Measurements from ENCODE around the gene HAL. TPM values are rescaled to one million over a fixed set of nuclear protein-coding genes. Genes with fewer than 3 reads are reported as not detected.

Gene HAL
- total RNA-seq, 2 donors from 2014 or later, result 0.26 to 0.27 TPM

DNA sequence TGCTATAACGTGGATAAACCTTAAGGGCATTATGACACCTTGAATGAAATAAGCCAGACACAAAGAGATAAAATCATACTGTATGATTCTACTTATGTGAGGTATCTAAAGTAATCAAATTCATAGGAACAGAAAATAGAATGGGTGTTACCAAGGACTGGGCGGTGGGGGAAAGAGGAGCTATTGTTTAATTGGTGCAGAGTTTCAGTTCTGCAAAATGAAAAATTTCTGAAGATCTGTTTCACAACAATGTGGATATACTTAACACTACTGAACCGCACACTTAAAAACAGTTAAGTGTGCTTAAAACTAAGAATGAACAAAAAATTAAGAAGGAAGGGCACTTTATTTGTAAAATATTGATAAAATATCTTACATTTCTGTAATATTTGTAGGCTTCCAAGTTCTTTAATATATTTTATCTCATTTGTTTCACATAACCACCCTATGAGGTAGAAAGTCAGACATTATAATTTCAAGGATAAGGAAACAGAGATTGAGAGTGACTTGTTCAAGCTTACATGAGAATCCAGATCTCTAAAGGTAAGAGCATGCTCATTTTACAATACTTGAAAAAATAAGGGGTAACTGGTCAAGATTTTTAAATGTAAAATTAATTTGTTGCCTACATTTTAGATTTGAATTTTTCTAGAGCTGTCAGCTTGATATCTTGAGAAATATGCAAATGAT is 24.3 kb upstream of the HAL start:
- intact Hi-C loops (cut with DNase I), result no loop called here
- DNase-seq (no peak), ATAC-seq (no peak)

DNA sequence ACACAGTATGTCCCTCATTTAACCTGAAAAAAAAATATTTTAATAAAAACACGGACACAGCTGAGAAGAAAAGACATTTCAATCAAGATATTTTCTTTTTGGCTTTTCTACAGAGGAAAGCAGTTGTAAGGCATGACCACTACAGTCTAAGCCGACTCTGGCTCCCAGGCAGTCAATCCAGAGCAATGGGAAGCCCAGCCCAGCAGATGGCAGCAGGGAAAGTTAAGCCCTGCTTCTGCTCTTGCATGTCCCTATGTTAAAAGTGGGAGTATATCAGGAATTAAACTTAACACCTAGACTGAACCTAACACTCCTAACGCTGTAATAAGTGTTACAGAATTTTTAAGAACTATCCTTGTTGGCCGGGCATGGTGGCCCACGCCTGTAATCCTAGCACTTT is 19.5 kb upstream of the HAL start:
- DNase-seq, result no peak
- ATAC-seq, result peak in 1 of 2 donors; percentile 47
- intact Hi-C loops (cut with DNase I), result no loop called here

DNA sequence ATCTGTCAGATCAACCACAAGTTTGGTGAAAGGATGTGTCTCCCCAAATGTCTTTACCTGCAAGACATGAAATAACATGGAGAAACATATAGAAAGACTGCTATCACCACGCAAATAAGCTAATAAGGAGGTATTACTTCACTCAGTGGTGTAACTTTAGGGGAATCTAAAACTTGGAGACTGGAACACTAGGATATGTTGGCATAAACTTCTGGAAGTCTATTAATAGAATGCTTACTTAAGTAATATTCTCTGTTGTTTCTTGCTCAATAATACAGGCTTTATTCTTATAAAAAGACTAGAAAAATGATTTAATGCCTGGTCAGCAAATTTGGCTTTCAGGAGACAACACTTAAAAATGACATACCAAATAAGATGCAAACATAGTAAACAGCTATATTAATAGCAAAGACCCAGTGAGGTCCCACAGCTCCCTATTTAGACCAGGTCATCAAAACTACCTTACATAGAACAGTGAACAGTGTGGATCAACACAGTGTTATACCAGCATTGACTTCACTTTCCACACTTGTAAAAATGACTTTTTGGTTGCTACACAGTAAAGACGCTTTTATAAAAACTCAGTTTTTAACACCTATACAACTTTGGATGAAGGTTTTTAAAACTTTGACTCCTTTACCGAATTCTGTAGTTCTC is 18.9 kb upstream of the HAL start:
- ATAC-seq, result no peak
- no peak for DNase-seq
- intact Hi-C loops (cut with DNase I), result no loop called here

DNA sequence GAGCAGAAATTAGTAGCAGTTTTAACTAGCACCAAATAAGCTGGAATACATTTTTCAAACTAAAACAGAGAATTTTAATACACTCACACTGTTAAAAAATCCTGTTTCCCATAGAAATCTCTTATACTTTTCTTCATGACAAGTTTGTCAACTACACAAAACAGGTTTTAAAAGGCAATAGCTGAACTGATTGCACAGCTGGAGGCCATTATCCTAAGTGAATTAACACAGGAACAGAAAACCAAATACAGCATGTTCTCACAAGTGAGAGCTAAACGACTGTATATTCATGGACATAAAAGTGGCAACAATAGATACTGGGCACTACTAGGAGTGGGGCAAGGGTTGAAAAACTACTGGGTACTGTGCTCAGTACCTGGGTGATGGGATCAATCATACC is 11.6 kb upstream of the HAL start:
- ATAC-seq (no peak), DNase-seq (no peak)
- intact Hi-C loops (cut with DNase I), result no loop called here

DNA sequence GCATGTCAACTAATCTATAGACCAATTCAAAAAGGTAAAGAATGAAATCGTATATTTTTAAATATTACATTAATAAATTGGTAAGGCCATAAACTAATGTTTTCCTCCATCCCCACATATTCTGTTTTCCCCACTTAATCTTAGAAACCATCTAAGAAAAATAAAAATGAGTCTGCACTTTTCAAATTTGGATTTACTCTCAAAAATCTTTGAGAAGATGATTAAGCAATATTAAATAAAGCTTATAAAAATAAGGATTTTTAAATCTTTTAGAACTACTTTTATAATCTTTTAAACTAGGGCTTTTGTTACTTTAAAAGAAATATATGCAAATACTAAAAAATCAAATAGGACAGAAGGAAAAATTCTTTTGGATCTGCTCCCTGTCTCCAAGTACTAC is 10.6 kb upstream of the HAL start:
- ATAC-seq, result no peak
- intact Hi-C loops (cut with DNase I), result no loop called here
- DNase-seq, result no peak

DNA sequence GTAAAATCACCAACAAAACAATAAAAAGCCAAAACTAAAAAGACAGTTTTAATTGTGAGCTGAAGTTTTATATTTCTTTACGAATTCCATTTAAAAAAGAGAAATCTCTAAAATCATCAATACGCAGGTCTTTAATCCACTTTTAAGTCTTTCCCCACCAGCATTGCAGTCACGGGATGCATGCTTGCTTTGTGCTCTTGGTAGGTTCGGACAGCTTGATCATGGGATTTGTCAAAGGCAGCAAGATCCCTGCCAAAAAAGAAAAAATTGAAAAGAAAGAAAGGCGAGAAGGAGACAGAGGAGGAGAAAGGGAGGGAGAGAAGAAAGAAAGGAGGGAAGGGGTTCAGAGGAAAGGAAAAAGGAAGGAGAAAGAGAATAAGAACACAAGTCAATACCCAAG is 4.7 kb upstream of the HAL start:
- intact Hi-C loops (cut with DNase I), result no loop called here
- DNase-seq, result no peak
- ATAC-seq, result no peak

DNA sequence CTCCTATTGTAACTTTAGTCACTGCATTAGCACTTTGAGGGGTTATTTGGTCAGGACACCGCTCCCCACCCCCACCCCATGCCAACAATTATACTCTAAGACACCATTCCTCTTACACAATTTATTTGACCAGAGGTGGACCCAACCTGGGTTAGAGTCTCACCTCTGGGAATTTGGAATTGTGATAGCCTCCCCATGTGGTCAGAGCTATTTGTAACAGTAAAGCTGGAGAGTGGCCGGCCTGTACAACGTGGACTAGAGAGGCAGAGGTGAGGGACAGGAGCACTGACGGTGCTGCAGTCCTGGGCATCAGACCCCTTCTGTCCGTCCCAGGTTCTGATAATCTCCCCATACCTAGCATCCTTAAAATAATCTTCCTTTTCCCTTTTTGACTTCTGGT is 3.3 kb upstream of the HAL start:
- intact Hi-C loops (cut with DNase I), result loop anchor here (2.0 to 5.0 kb wide), 3 partner anchors 81 to 417 kb away; no protein-coding TSS in a partner anchor
- DNase-seq (no peak), ATAC-seq (no peak)

DNA sequence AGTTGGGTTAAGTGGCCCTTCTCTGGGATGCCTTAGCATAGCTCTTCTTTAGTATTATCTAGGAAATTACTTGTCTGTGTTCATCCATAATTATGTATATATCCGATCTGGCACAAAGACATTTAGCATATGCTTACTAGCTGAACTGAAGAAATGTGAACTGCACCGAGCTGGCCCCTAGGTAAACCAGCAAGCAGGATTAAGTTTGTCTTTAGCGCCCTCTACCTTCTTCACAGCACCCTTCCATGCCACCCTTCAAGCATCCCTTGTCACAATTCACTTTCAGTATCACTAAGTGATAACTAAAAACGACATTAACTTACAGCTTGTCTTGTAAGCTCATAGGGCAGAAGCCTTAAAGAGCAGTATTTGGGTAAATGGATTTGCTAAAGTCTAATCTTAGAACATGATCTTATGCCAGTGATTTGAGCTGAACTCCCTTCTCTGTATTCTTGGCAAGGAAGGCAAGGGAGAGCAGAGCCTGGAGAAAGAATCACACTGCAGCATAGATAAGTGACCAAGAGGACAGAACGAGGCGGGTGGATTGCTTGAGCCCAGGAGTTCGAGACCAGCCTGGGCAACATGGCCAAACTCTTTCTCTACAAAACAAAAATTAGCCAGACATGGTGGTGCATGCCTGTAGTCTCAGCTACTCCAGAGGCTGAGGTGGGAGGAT is 2.6 kb upstream of the HAL start:
- ATAC-seq (peak; percentile 89 to 92), DNase-seq (no peak)
- intact Hi-C loops (cut with DNase I), result loop anchor here (2.0 to 5.0 kb wide), 3 partner anchors 80 to 416 kb away; no protein-coding TSS in a partner anchor

DNA sequence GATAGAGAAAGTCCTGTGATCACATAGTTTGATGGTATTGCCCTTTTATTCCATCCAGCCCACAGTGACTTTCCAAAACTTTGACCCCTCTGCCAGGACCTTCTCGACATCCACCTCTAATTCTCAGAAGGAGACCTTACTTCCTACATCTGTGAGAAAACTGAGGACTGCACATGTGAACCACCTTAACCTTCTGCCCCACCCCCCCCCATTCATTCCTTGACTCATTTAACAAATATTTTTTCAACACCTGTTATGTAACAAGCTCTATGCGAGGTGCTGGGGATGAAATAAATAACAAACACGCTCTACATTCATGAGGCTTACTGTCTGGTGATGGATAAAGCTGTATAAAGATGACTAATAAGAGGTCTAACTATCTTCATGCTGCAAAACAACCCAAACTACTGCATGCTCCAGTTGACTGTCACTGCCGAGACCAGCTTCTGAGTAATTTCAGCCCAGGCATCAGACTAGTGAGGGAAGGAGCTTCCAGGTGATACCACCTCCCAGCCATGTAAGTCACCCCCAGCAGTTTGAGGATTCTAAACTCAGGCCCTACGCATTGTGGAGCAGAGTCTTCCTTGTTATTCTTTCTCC is 1.9 kb upstream of the HAL start:
- no peak for ATAC-seq
- intact Hi-C loops (cut with DNase I), result loop anchor here (2.0 to 5.0 kb wide), 3 partner anchors 79 to 416 kb away; no protein-coding TSS in a partner anchor
- no peak for DNase-seq

DNA sequence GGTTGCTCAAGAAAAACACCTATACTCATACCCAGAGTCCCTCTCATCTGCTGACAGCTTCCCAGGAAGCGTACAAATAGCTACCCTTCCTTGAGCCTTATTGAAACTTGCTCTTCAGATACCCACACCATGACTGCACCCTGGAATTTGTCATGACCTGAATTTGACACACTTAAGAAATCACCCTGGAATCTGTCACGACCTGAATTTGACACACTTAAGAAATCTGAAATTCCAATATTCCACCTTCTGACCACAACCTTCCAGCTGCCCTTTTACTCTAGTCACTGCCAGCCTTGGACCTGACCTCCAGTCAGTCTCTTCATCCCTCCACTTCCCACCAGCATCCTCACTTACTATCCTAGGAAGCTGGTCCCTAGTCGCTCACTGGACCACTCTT is 1.1 kb upstream of the HAL start:
- ATAC-seq (no peak), DNase-seq (no peak)
- intact Hi-C loops (cut with DNase I), result loop anchor here (5.0 kb wide), 2 partner anchors 80 to 415 kb away; no protein-coding TSS in a partner anchor

DNA sequence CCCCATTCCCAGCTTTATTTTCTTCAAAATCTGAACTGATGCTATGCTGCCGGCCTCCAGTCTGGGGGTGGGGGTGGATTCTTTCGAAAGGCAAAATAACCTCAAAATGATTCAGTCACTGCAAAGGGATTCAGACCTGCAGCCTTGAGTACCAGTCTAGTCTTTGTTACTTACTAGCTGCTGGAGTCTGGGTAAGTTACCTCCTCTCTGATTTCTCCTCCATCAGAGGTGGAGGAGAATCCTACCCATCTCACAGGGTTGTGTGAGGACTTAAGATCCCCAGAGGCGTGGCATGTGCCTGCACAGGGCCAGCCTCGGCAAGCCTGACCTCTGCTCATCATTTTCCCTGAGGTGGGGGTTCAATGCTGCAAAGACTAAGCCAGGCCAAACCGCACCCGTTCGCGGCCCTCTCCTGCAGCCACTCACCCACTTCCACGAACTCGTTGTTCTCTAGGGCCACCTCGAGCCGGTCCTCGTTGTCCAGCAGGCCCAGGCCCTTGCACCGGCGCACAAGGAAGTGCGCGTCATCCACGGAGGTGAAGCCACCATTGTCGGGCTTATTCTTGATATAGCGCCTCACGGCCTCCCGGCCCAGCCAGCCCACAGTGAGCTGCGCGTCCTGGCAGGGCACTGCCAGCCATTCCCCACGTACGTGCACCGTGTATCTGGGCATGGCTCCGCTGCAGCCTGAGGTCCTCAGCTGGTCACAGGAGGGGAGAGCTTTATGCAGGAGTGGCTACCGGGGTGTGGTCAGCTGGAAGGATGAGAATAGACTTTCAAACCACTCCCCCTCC is 709 bp downstream of the HAL start:
- ATAC-seq, result no peak
- no peak for DNase-seq
- intact Hi-C loops (cut with DNase I), result loop anchor here (5.0 kb wide), 2 partner anchors 78 to 413 kb away; no protein-coding TSS in a partner anchor

DNA sequence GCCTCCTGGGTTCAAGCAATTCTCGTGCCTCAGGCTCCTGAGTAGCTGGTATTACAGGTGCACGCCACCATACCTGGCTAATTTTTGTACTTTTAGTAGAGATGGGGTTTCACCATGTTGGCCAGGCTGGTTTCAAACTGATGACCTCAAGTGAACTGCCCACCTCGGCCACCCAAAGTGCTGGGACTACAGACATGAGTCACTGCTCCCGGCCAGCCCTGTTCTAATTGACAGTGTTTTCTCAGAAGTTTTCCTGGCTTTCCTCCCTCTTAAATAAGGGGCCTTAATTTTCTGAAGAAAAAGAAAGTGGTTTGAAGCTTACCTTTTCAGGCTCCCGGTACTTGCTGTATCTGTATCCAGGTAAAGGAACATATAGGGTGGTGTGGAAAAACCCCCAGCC is 1.7 kb downstream of the HAL start:
- intact Hi-C loops (cut with DNase I), result loop anchor here in 1 of 2 donors (5.0 kb wide), 1 partner anchor 167 kb away; no protein-coding TSS in a partner anchor
- DNase-seq (no peak), ATAC-seq (no peak)

DNA sequence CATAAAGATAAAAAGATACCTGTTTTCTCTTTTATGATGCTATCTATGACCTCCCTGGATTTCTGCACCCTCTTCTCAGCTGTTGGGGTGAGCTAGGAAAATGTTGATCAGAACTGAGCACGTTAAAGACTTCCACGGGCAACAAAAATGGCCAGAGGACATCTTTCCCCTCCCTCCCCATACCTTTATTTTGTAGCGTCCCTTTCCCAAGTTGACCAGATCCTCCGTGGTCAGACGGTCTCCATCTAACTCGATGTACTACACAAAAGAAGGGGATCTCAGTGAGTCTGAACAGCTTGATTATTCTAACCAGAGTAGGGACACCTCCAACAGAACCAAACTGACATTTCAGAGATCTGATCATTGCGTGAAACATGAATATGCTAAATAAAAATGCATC is 2.2 kb downstream of the HAL start:
- DNase-seq (no peak), ATAC-seq (no peak)
- intact Hi-C loops (cut with DNase I), result loop anchor here in 1 of 2 donors (5.0 kb wide), 1 partner anchor 167 kb away; no protein-coding TSS in a partner anchor

DNA sequence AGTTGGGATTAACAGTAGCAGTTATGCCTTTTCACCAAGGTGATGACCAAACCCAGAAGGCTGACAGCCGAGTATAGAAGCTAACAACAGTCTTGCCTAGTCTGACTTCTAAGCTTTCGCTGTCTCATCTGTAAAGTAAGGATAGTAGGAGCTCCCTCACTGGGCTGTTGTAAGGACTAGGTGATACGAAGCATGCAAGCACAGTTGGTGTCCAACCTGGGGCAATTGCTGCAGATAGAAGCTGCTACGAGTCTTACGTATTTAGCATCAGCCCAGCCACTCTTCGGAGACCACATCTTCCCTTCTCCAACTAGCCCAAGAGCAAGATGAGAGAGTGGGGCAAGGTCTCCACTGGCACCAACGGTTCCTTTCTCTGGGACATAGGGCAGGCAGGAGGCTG is 6.0 kb downstream of the HAL start:
- ATAC-seq (no peak), DNase-seq (no peak)
- intact Hi-C loops (cut with DNase I), result loop anchor here in 1 of 2 donors (5.0 kb wide), 1 partner anchor 163 kb away; no protein-coding TSS in a partner anchor

DNA sequence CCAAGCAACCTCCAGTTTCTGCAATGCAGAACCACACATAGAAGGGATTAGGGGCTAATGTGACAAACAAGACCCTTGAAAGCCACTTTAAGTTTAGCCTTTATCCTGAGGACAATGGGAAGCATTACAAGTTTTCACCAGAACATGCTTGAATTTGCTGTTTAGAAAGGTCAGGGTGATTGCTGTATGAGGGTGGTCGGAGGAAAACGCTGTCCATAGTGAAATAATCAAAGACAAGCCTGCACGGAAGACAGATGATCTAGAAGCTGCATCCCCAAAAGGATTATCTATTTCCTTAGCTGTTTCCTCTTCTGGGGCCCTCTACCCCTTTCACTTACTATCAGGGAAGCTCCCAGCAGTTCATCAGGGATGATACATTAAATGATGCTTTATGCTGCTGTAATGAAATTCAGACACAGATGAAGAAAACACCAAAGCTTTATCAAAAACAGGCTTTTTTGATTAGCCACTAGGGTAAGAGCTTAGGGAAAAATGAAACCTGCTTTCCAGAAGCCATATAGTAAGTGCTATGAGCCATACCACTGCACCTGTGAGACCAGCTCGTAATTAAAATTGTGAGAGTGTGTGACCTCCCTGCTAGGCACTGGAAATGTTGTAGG is 6.5 kb downstream of the HAL start:
- intact Hi-C loops (cut with DNase I), result loop anchor here in 1 of 2 donors (5.0 kb wide), 1 partner anchor 162 kb away; no protein-coding TSS in a partner anchor
- ATAC-seq, result no peak

DNA sequence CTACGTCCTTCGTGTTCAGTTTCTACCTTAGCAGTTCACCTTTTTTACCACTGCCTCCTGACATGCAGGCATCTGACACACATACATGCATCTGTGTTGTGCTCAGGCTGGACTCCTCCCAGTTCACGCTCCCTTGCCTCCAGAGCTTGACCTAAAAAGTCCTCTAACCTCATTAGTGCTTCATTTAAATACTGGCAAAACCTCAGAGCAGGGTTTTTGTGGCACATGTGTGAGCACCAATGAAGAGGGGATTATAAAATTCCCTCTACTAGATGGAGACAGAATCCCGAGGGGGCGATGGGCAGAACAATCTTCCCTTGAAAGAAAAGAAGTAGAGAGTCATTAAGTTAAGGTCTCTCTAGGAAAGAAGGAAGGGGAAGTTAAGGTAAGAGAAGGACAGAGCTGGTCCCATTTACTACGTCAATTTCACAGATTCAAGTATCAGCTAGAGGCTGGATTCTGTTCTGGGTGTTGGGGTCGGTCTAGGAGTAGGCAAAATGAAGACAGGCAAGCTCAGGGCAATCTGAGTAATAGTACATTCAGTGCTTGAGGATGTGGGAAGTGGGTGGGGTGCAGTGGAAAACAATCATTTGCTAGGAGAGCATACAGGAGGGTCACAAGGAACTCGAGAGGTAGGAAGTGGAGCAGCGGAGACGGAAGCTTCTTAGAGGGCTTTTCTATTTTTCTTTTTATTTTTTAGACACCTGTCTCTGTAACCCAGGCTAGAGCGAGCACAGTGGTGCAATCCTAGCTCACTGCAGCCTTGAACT is 7.5 kb downstream of the HAL start:
- DNase-seq (no peak), ATAC-seq (no peak)
- intact Hi-C loops (cut with DNase I), result no loop called here

More for the DNA sequence above, 6.5 kb downstream of the HAL start:
- no peak for DNase-seq
